ENCODE data around the gene ISG20L2. TPM values are rescaled to one million over a fixed set of nuclear protein-coding genes. Genes with fewer than 3 reads are reported as not detected.

The ISG20L2 gene
- total and polyA plus RNA-seq, 3 donors from 2014 or later: 60.9 to 223 (median 150) TPM

DNA sequence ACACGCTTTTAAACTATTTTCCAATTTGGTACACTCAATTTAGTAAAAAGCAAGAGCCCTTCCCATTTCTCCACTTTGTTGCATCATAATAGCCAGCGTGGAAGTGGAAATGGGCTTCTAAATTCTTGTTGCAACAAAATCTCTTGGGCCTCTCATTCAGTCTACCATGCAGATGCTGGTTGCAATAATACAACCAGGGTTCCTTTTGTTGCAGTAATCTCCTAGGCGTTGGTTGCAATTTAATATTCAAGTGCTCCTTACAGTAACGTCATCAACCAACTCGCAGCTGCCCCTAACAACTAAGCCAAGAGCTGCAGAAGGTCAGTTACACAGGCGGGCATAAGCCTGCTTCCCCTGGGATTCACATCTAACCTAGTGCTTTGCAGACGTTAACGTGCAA lies 25.7 kb upstream of the ISG20L2 start:
- no peak for TF ChIP-seq POLR2A (IDR thresholded peaks at IDR 0.05)
- TF ChIP-seq, protein P1, sequence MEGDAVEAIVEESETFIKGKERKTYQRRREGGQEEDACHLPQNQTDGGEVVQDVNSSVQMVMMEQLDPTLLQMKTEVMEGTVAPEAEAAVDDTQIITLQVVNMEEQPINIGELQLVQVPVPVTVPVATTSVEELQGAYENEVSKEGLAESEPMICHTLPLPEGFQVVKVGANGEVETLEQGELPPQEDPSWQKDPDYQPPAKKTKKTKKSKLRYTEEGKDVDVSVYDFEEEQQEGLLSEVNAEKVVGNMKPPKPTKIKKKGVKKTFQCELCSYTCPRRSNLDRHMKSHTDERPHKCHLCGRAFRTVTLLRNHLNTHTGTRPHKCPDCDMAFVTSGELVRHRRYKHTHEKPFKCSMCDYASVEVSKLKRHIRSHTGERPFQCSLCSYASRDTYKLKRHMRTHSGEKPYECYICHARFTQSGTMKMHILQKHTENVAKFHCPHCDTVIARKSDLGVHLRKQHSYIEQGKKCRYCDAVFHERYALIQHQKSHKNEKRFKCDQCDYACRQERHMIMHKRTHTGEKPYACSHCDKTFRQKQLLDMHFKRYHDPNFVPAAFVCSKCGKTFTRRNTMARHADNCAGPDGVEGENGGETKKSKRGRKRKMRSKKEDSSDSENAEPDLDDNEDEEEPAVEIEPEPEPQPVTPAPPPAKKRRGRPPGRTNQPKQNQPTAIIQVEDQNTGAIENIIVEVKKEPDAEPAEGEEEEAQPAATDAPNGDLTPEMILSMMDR (IDR thresholded peaks at IDR 0.05): no peak
- DNase-seq: no peak

DNA sequence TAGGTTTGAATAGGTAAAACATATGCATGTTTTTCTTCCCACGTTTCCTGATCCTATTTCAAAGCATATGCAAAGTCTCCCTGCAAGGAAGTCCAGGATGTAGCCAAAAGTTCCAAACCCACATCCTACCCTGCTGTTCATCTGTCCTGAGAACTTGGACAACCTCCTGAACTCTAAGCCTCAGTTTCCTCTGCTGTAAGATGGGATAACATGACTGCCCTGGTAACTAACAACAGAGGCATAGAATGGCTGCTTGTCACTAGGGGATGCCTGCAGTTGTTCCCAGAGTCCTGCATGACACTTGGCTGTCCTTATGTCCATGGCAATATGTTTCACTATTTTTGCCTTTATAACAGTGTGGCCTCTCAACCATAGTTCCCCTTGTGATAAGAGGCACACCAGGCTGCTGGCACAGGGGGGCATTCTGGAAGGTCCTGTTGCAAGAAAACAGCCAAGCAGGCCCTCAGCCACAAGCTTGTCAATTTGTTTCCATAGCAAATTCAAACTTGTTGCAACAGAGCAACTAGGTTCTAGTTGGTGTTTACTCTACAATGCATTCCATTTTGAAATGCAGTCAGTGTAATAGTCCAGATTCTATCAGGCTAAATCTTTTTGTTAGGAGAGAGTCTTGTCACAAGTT lies 24.4 kb upstream of the ISG20L2 start:
- intact Hi-C loops (cut with DNase I; ENCODE audit: low total_unique reads): no loop called here
- WGBS, 2 donors: 8 to 24% methylated on average over 1 of the region's 1 CpG
- Histone ChIP-seq H3K9me3 (no peaks in the 10 kb centered on the region), H3K36me3 (ENCODE audit: low read depth, missing control alignments) (no peaks in the 10 kb centered on the region), H3K27me3 (no peaks in the 10 kb centered on the region), H3K4me3 (no peak overlapping the region), H3K27ac (no peak overlapping the region), H3K4me1 (peaks cover 35% of the 10 kb centered on the region)
- TF ChIP-seq POLR2A (IDR thresholded peaks at IDR 0.05): no peak
- TF ChIP-seq, protein P1 (IDR thresholded peaks at IDR 0.05): no peak
- DNase-seq: no peak

More for the DNA sequence above, 25.7 kb upstream of the ISG20L2 start:
- no peaks in the 10 kb centered on the region for H3K27me3 ChIP-seq
- no peak overlapping the region for H3K4me3 ChIP-seq
- H3K36me3 ChIP-seq (ENCODE audit: low read depth, missing control alignments): no peaks in the 10 kb centered on the region
- H3K27ac ChIP-seq: no peak overlapping the region
- peaks cover 22% of the 10 kb centered on the region for H3K4me1 ChIP-seq
- 82 to 84% methylated on average over 8 of the region's 8 CpGs for WGBS, 2 donors
- intact Hi-C loops (cut with DNase I; ENCODE audit: low total_unique reads): no loop called here
- H3K9me3 ChIP-seq: no peaks in the 10 kb centered on the region

DNA sequence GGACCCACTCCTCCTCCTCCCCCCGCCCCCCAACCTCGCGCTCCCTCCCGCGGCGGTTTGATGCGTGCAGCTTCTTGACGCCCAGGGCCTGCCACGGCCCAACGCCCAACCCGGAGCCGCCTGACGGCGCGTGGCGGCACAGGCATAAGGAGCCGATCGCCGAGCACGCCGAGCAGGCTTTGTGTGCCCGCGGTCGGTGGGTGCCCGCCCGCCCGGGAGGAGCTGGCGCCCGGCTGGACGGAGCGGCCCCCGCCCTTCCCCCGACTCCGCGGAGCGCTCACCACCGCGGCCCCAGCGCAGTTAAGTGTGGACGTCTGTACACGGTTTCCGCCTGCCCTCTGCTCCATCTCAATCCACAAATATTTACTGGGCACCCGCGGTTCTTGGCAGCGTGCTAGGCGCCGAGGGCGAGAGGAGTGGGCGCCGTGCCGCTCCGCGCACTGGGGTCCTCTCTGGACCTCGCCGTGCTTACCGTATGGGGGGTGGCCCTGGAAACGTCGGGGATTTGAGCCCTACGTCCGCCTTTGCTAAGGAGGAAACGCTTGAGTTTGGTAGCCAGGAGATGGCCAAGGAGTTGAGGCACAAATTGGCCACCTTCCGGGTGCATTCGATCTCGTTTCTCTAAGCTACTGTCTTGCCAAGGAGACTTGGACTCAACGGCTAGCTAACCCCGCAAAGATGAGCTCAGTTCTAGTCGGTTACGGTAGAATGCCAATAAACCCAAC lies 23.4 kb upstream of the ISG20L2 start:
- peak overlapping the region; percentile 79 to 97 for H3K27ac ChIP-seq
- 0 to 1% methylated on average over 14 to 68 of the region's 68 CpGs for WGBS, 2 donors
- H3K4me3 ChIP-seq: peak overlapping the region; percentile 78 to 99
- no peaks in the 10 kb centered on the region for H3K27me3 ChIP-seq
- intact Hi-C loops (cut with DNase I; ENCODE audit: low total_unique reads): no loop called here
- TF ChIP-seq POLR2A (IDR thresholded peaks at IDR 0.05): no peak
- TF ChIP-seq, protein P1 (IDR thresholded peaks at IDR 0.05): peak in 1 of 3 experiments; percentile 20
- no peaks in the 10 kb centered on the region for H3K36me3 ChIP-seq (ENCODE audit: low read depth, missing control alignments)
- H3K4me1 ChIP-seq: peaks cover 42% of the 10 kb centered on the region
- peak; percentile 97 for DNase-seq
- H3K9me3 ChIP-seq: no peaks in the 10 kb centered on the region

DNA sequence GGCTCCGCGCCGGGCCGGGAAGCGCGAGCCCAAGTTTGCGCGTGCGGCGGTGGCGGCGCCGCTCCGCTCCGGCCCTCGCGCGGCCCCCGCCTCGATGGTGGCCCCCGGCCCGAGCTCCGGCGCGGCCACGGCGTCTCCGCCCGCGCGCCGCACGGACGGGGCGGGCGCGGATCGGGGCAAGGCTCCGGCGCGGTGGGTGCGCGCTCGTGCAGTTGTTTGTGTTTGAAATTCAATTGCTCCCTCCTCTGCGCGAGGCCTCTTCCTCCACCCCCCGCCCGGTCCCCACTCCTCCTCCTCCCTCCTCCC lies 22.8 kb upstream of the ISG20L2 start, which contains the start of gene HDGF:
Gene HDGF (minus strand): TSS at position 225 of the 306 bp plus-strand sequence. CDS start 246 bp downstream, outside the sequence.
- no peak for TF ChIP-seq POLR2A (IDR thresholded peaks at IDR 0.05)
- TF ChIP-seq, protein P1 (IDR thresholded peaks at IDR 0.05): no peak
- intact Hi-C loops (cut with DNase I; ENCODE audit: low total_unique reads): no loop called here
- Histone ChIP-seq H3K27ac (peak within 1 kb of the TSS; percentile 97), H3K4me3 (peak within 1 kb of the TSS; percentile 78 to 99), H3K36me3 (ENCODE audit: low read depth, missing control alignments) (no peaks in the 10 kb centered on the region), H3K4me1 (peaks cover 46% of the 10 kb centered on the region), H3K27me3 (no peaks in the 10 kb centered on the region), H3K9me3 (no peaks in the 10 kb centered on the region)
- DNase-seq: no peak
- 0% methylated on average over 1 to 22 of the region's 48 CpGs for WGBS, 2 donors
